Thyroid gland (tissue), 4 donors: ENCODE data around the gene ZNF496. TPM values are rescaled to one million over a fixed set of nuclear protein-coding genes. Genes with fewer than 3 reads are reported as not detected.

Experiments used
- DNase-seq, 2 donors: peaks; one replicate each; pipeline ENCODE4 v3.0.0-alpha.2; 2019
- H3K27ac ChIP-seq, 3 donors: fragments of 200-600 bp; sonication (generic); 1 replicate in 2 of 3; 2 replicates in 1 of 3; pipeline ENCODE4 v1.5.1; 2016 to 2019; ENCODE audit warnings: mild to moderate bottlenecking in 1 of 3, moderate library complexity in 1 of 3
- H3K27me3 ChIP-seq: fragments of 200-600 bp; sonication (generic); one replicate; pipeline ENCODE4 v1.5.1; 2019
- H3K36me3 ChIP-seq, 2 donors: fragments of 200-600 bp; sonication (generic); one replicate each; pipeline ENCODE4 v1.5.1; 2016 to 2019
- H3K4me1 ChIP-seq, 2 donors: fragments of 200-600 bp; sonication (generic); one replicate each; pipeline ENCODE4 v1.5.1; 2017 to 2019
- H3K4me3 ChIP-seq, 3 donors: fragments of 200-600 bp; sonication (generic); replicated peaks in 1 of 3; 1 replicate in 2 of 3; 2 replicates in 1 of 3; pipeline ENCODE4 v1.5.1; 2016; ENCODE audit warnings: mild to moderate bottlenecking in 1 of 3
- H3K9me3 ChIP-seq: fragments of 200-600 bp; sonication (generic); one replicate; pipeline ENCODE4 v1.5.1; 2017
- CTCF ChIP-seq, 6 experiments: fragments of 200-600 bp in 3 of 6; fragments of 450-650 bp in 3 of 6; sonication (generic) in 3 of 6; IDR thresholded peaks; one replicate each; pipeline ENCODE4 v1.5.1; 2016 to 2019; ENCODE audit warnings: antibody characterized with exemption in 6 of 6, mild to moderate bottlenecking in 2 of 6, inconsistent platforms in 1 of 6, moderate library complexity in 1 of 6
- POLR2A ChIP-seq, 2 donors: fragments of 450-650 bp; IDR thresholded peaks; one replicate each; pipeline ENCODE4 v1.6.1; 2017; ENCODE audit warnings: antibody characterized with exemption in 2 of 2, mild to moderate bottlenecking in 2 of 2, moderate library complexity in 1 of 2
- WGBS, 2 donors: methylation state at CpG; one replicate each; pipeline ENCODE4 v1.1.5; 2017; 5-methylcytosine and 5-hydroxymethylcytosine counted together
- intact Hi-C: fragments of 100-400 bp; cut with DNase I; formaldehyde crosslinking; loops from one replicate; pipeline ENCODE4 v1.15.1; 2023
- total RNA-seq, 4 donors: library from RNA; depleted of rRNA; stranded (reverse); fragments of >200 nt; gene quantifications; one replicate each; pipeline ENCODE4 v1.2.3, GENCODE V29; 2016

Gene ZNF496
- total RNA-seq, 4 donors from 2014 or later = 34.0 to 78.6 (median 51.9) TPM

DNA sequence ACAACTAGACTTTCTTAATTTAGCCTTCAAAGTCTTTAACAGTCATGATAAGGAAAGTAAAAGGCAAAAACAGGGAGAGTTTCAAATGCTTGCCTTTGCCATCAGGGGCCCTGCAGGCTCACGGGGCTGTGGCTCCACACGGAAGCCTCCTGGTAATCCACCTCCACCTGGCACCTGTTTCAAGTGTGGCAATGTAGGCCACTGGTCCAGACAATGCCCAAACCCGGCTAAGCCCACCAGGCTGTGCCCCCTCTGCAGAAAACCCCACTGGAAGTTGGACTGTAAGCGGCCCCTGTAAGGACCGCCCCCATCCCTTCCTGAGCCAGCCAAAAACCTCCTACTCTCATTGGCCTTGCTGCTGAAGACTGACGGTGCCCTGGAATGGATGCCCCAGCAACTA, 43.3 kb downstream of the ZNF496 start:
- WGBS, 2 donors = 91 to 97% methylated on average over 6 of the region's 6 CpGs
- Histone ChIP-seq H3K36me3 (no peaks in the 10 kb centered on the region), H3K4me3 (no peak overlapping the region), H3K27ac (no peak overlapping the region), H3K27me3 (no peaks in the 10 kb centered on the region), H3K4me1 (no peaks in the 10 kb centered on the region), H3K9me3 (no peaks in the 10 kb centered on the region)
- TF ChIP-seq POLR2A (IDR thresholded peaks at IDR 0.05) (no peak), CTCF (IDR thresholded peaks at IDR 0.05) (no peak)
- DNase-seq = no peak
- intact Hi-C loops = no loop called here

DNA sequence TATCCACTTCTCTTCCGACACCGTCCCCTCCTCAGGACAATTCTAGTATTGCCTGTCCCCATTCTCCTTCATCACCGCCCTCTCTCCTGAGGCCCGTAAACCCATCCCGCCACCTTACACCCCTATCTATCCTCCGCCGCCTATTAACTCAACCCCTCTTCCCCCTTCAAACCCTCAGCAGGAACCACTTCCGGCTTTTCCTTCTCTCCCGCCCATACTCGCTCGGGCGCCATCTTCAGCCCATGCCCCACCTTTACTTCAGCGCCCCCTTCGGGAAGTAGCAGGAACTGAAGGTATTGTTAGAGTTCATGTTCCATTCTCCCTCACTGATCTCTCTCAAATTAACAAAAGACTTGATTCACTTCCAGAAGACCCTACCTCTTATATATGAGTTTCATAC, 44.2 kb downstream of the ZNF496 start:
- Histone ChIP-seq H3K4me3 (no peak overlapping the region), H3K36me3 (no peaks in the 10 kb centered on the region), H3K9me3 (no peaks in the 10 kb centered on the region), H3K27ac (no peak overlapping the region), H3K4me1 (no peaks in the 10 kb centered on the region), H3K27me3 (no peaks in the 10 kb centered on the region)
- no peak for TF ChIP-seq CTCF (IDR thresholded peaks at IDR 0.05)
- intact Hi-C loops = no loop called here
- 91 to 93% methylated on average over 14 of the region's 14 CpGs for WGBS, 2 donors
- no peak for DNase-seq

GRCh38 chr1:247286134-247286670, 45.5 kb downstream of the ZNF496 start:
- intact Hi-C loops = no loop called here
- TF ChIP-seq CTCF (IDR thresholded peaks at IDR 0.05) (no peak), POLR2A (IDR thresholded peaks at IDR 0.05) (no peak)
- H3K27ac ChIP-seq = no peak overlapping the region
- 98% methylated on average over 19 to 22 of the region's 23 CpGs for WGBS, 2 donors
- H3K36me3 ChIP-seq = no peaks in the 10 kb centered on the region
- H3K9me3 ChIP-seq = no peaks in the 10 kb centered on the region
- H3K4me3 ChIP-seq = no peak overlapping the region
- no peak for DNase-seq
- H3K4me1 ChIP-seq = no peaks in the 10 kb centered on the region
- no peaks in the 10 kb centered on the region for H3K27me3 ChIP-seq

DNA sequence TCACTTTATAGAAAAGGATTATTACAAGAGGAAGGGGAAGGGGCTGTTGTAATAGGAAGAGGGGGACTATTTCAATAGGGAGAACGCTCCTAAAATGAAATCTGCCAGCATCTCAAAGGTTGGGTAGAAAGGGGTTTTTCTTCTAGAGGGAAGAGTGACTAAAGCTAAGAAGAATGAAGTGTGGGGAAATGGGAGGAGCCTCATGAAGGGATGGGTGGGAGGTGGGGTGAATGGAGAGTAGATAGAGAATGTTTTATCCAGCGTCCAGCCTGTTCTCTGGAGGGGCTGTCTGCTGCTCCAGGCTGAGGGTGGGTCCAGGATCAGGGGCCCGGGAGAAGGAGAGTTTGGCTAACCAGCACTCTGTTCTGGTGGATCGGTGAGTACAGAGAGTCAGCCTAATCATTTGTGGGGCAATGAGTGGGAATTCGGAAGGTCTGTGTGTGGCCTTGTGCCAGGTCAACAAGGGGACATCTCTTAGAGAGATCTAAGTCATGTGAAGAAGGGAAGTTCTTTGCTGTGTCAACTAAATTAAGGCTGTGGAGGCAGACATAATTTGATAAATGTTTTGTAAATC, 50.6 kb downstream of the ZNF496 start:
- Histone ChIP-seq H3K27ac (no peak overlapping the region), H3K4me3 (no peak overlapping the region), H3K9me3 (no peaks in the 10 kb centered on the region), H3K36me3 (no peaks in the 10 kb centered on the region), H3K4me1 (no peaks in the 10 kb centered on the region), H3K27me3 (no peaks in the 10 kb centered on the region)
- intact Hi-C loops = no loop called here
- TF ChIP-seq POLR2A (IDR thresholded peaks at IDR 0.05) (no peak), CTCF (IDR thresholded peaks at IDR 0.05) (no peak)
- no peak for DNase-seq
- 67 to 69% methylated on average over 5 of the region's 5 CpGs for WGBS, 2 donors

GRCh38 chr1:247277191-247277590, 54.5 kb downstream of the ZNF496 start:
- Histone ChIP-seq H3K27me3 (no peaks in the 10 kb centered on the region), H3K9me3 (no peaks in the 10 kb centered on the region), H3K4me1 (peaks cover 5% of the 10 kb centered on the region in 2 donors), H3K4me3 (no peak overlapping the region), H3K27ac (no peak overlapping the region), H3K36me3 (no peaks in the 10 kb centered on the region)
- 94 to 95% methylated on average over 2 of the region's 2 CpGs for WGBS, 2 donors
- DNase-seq = no peak
- intact Hi-C loops = no loop called here
- no peak for TF ChIP-seq POLR2A (IDR thresholded peaks at IDR 0.05)
- no peak for TF ChIP-seq CTCF (IDR thresholded peaks at IDR 0.05)
